ENCODE data around the gene LMCD1.

The LMCD1 gene

GRCh38 chr3:8581806-8582445, 80.3 kb downstream of the LMCD1 start:
- H3K4me3 ChIP-seq (replicated peaks; ENCODE audit: low read depth, low read length), result no peak overlapping the region
- DNase-seq (ENCODE audit: low read depth), result no peak
- TF ChIP-seq CTCF (IDR thresholded peaks at IDR 0.05; ENCODE audit: low read length, missing control alignments), result no peak

GRCh38 chr3:8584661-8585060, 83.0 kb downstream of the LMCD1 start:
- no peak for DNase-seq (ENCODE audit: low read depth)
- TF ChIP-seq CTCF (IDR thresholded peaks at IDR 0.05; ENCODE audit: low read length, missing control alignments), result no peak
- H3K4me3 ChIP-seq (replicated peaks; ENCODE audit: low read depth, low read length), result no peak overlapping the region

DNA sequence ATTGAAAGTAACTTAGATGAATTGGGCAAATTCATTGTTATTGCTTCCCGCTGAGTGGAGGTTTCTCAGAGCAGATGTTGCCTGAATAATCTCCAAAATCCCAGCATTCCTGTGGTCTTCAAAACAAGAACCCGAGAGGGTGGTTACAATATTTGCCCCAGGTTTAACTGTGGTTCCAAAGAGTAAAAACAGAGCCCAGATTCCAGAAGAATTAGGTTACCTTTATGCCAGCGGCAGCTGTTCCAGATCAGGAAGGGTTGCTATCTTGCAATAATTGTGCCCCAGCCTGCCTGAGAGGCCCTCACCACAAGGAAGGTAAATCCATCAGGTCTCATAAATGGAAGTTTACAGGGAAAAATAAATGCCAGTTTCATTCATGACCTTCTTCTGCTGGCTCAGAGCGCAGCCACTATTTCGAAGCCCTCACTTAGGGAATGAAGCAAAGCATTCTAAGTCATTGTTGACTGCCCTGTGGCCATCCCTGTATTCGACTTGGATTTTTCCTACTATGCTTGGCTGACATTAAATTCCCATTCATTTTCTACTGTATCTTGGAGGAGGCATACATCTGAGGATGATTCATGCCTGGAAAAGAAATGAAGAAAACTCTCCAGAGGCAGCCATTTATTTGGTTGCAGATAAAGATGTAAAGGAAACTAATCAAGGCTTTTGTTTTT, 88.4 kb downstream of the LMCD1 start:
- no peak for TF ChIP-seq CTCF (IDR thresholded peaks at IDR 0.05; ENCODE audit: low read length, missing control alignments)
- H3K4me3 ChIP-seq (replicated peaks; ENCODE audit: low read depth, low read length), result no peak overlapping the region
- no peak for DNase-seq (ENCODE audit: low read depth)

GRCh38 chr3:8593021-8593827, 91.6 kb downstream of the LMCD1 start:
- no peak overlapping the region for H3K4me3 ChIP-seq (replicated peaks; ENCODE audit: low read depth, low read length)
- no peak for DNase-seq (ENCODE audit: low read depth)

GRCh38 chr3:8595252-8595651, 93.6 kb downstream of the LMCD1 start:
- no peak overlapping the region for H3K4me3 ChIP-seq (replicated peaks; ENCODE audit: low read depth, low read length)
- TF ChIP-seq CTCF (IDR thresholded peaks at IDR 0.05; ENCODE audit: low read length, missing control alignments), result no peak
- DNase-seq (ENCODE audit: low read depth), result no peak

More at GRCh38 chr3:8593021-8593827, 91.6 kb downstream of the LMCD1 start:
- no peak for TF ChIP-seq CTCF (IDR thresholded peaks at IDR 0.05; ENCODE audit: low read length, missing control alignments)

GRCh38 chr3:8595695-8596115, 94.1 kb downstream of the LMCD1 start:
- TF ChIP-seq CTCF (IDR thresholded peaks at IDR 0.05; ENCODE audit: low read length, missing control alignments), result no peak
- no peak for DNase-seq (ENCODE audit: low read depth)
- no peak overlapping the region for H3K4me3 ChIP-seq (replicated peaks; ENCODE audit: low read depth, low read length)
